Measurements from ENCODE around the gene SLC26A1.

- no peak for TF ChIP-seq CTCF (IDR thresholded peaks at IDR 0.05; ENCODE audit: poor library complexity, severe bottlenecking)
- TF ChIP-seq MXI1 (conservative IDR thresholded peaks at IDR 0.05; ENCODE audit: poor library complexity, severe bottlenecking): no peak
- TF ChIP-seq POLR2AphosphoS5 (IDR thresholded peaks at IDR 0.05): no peak
These were observed 31.6 kb downstream of the SLC26A1 start for GRCh38 chr4:961351-962230.

Data from neural cell (in vitro differentiated cells).